IMR-90 (cell line): ENCODE data around the gene FRMD3. TPM values are rescaled to one million over a fixed set of nuclear protein-coding genes. Genes with fewer than 3 reads are reported as not detected.

Source experiments
- ATAC-seq: fragments of 200-7000 bp; cut with Tn5 transposase; 2 replicates; pipeline ENCODE4 v1.9.1; 2020; ENCODE audit warnings: low read depth, mild to moderate bottlenecking, moderate library complexity
- BruUV-seq: library from RNA; stranded (reverse); fragments of 400-500 nt; replicated peaks from 2 replicates; lab custom pipeline; 2021; lab: Mats Ljungman, UMichigan
- CTCF ChIA-PET: fragments of 300-600 bp; formaldehyde crosslinking; extraction: SDS; loops from one replicate; lab custom pipeline; 2021; ENCODE audit warnings: antibody characterized with exemption; lab: Yijun Ruan, JAX
- POLR2A ChIA-PET: fragments of 300-600 bp; sonication (Branson Sonifier 250); formaldehyde crosslinking; loops from one replicate; lab custom pipeline; 2022; ENCODE audit warnings: antibody characterized with exemption; ENCODE audit not compliant: unreplicated experiment; lab: Charles Lee
- DNase-seq: peaks from one replicate; pipeline ENCODE4 v3.0.0; 2013
- H2AFZ ChIP-seq: replicated peaks from 2 replicates; pipeline ENCODE3; 2013; ENCODE audit warnings: low read length, mild to moderate bottlenecking; ENCODE audit not compliant: poor library complexity
- H2AK5ac ChIP-seq: 2 replicates; pipeline ENCODE4 v1.6.1; 2013; ENCODE audit warnings: low read depth, low read length, inconsistent platforms
- H2AK9ac ChIP-seq: replicated peaks from 2 replicates; pipeline ENCODE3; 2013; ENCODE audit warnings: mild to moderate bottlenecking, low read depth, low read length, moderate library complexity; ENCODE audit not compliant: poor library complexity
- H2BK120ac ChIP-seq: 2 replicates; pipeline ENCODE4 v1.6.1; 2013; ENCODE audit warnings: low read depth, low read length, inconsistent platforms
- H2BK15ac ChIP-seq: 3 replicates; pipeline ENCODE4 v1.6.1; 2013; ENCODE audit warnings: low read depth, low read length, inconsistent platforms
- H2BK20ac ChIP-seq: 2 replicates; pipeline ENCODE4 v1.6.1; 2013; ENCODE audit warnings: low read depth, mild to moderate bottlenecking, inconsistent platforms, low read length, moderate library complexity
- H2BK5ac ChIP-seq: 2 replicates; pipeline ENCODE4 v1.6.1; 2013; ENCODE audit warnings: mild to moderate bottlenecking, low read depth, low read length, inconsistent platforms; ENCODE audit not compliant: poor library complexity, severe bottlenecking
- H3K14ac ChIP-seq: replicated peaks from 2 replicates; pipeline ENCODE4 v1.6.1; 2013; ENCODE audit warnings: low read depth, low read length, inconsistent platforms
- H3K18ac ChIP-seq: 2 replicates; pipeline ENCODE4 v1.6.1; 2013; ENCODE audit warnings: low read depth, low read length, control low read depth
- H3K23ac ChIP-seq: 2 replicates; pipeline ENCODE4 v1.6.1; 2013; ENCODE audit warnings: low read depth, low read length, inconsistent platforms
- H3K27ac ChIP-seq: 2 replicates; pipeline ENCODE4 v1.5.1; 2013; ENCODE audit warnings: mild to moderate bottlenecking, control low read depth, low read length; ENCODE audit not compliant: insufficient read depth
- H3K27me3 ChIP-seq: 2 replicates; pipeline ENCODE4 v1.6.1; 2013; ENCODE audit warnings: low read length; ENCODE audit not compliant: control insufficient read depth, insufficient read depth
- H3K36me3 ChIP-seq: 2 replicates; pipeline ENCODE4 v1.6.1; 2013; ENCODE audit warnings: low read length, mixed read lengths; ENCODE audit not compliant: control insufficient read depth, insufficient read depth
- H3K4ac ChIP-seq: 2 replicates; pipeline ENCODE4 v1.6.1; 2013; ENCODE audit warnings: low read depth, low read length, inconsistent platforms
- H3K4me1 ChIP-seq: 2 replicates; pipeline ENCODE4 v1.6.1; 2013; ENCODE audit warnings: low read length, mixed read lengths; ENCODE audit not compliant: control insufficient read depth, insufficient read depth
- H3K4me2 ChIP-seq: 2 replicates; pipeline ENCODE4 v1.6.1; 2013; ENCODE audit warnings: low read depth, mild to moderate bottlenecking, control low read depth, low read length, moderate library complexity
- H3K4me3 ChIP-seq: 2 replicates; pipeline ENCODE4 v1.5.1; 2013; ENCODE audit warnings: low read depth, mild to moderate bottlenecking, control low read depth, low read length, moderate library complexity; ENCODE audit not compliant: insufficient read depth
- H3K56ac ChIP-seq: 2 replicates; pipeline ENCODE4 v1.6.1; 2013; ENCODE audit warnings: low read length, inconsistent platforms; ENCODE audit not compliant: insufficient read depth; ENCODE audit errors: extremely low read depth
- H3K79me1 ChIP-seq, 2 experiments: 2 replicates each; pipeline ENCODE4 v1.6.1; 2013; ENCODE audit warnings: low read length in 2 of 2, inconsistent platforms in 1 of 2, low read depth in 1 of 2
- H3K9ac ChIP-seq: 2 replicates; pipeline ENCODE4 v1.6.1; 2013; ENCODE audit warnings: low read depth, low read length, control low read depth
- H3K9me1 ChIP-seq: 2 replicates; pipeline ENCODE4 v1.6.1; 2013; ENCODE audit warnings: low read length, inconsistent platforms; ENCODE audit not compliant: insufficient read depth
- H3K9me3 ChIP-seq: 2 replicates; pipeline ENCODE4 v1.6.1; 2013; ENCODE audit warnings: low read length; ENCODE audit not compliant: control insufficient read depth, insufficient read depth
- H4K20me1 ChIP-seq: 2 replicates; pipeline ENCODE4 v1.6.1; 2013; ENCODE audit warnings: low read length, inconsistent platforms; ENCODE audit not compliant: insufficient read depth
- H4K5ac ChIP-seq: 2 replicates; pipeline ENCODE4 v1.6.1; 2013; ENCODE audit warnings: mild to moderate bottlenecking, low read depth, low read length, control low read depth
- H4K8ac ChIP-seq, 2 experiments: 2 replicates each; pipeline ENCODE4 v1.6.1; 2013; ENCODE audit warnings: low read depth in 2 of 2, low read length in 2 of 2, control low read depth in 1 of 2, inconsistent platforms in 1 of 2
- H4K91ac ChIP-seq: 2 replicates; pipeline ENCODE4 v1.6.1; 2013; ENCODE audit warnings: low read depth, low read length, inconsistent platforms; ENCODE audit not compliant: insufficient read depth
- BHLHE40 ChIP-seq: fragments of 150-350 bp; IDR thresholded peaks from 2 replicates; pipeline ENCODE4 v1.6.1; 2016; ENCODE audit warnings: mild to moderate bottlenecking, low read depth, low read length
- CEBPB ChIP-seq: IDR thresholded peaks from 2 replicates; pipeline ENCODE4 v1.6.1; 2012; ENCODE audit warnings: low read depth, low read length, improper control_type of control experiment
- CHD1 ChIP-seq: IDR thresholded peaks from 2 replicates; pipeline ENCODE4 v1.6.1; 2012; ENCODE audit warnings: low read depth, low read length, improper control_type of control experiment
- FOS ChIP-seq: fragments of 150-350 bp; IDR thresholded peaks from 2 replicates; pipeline ENCODE4 v1.6.1; 2016; ENCODE audit warnings: low read depth, low read length
- MAFK ChIP-seq: IDR thresholded peaks from 2 replicates; pipeline ENCODE4 v1.6.1; 2012; ENCODE audit warnings: low read depth, low read length, improper control_type of control experiment
- MAZ ChIP-seq: IDR thresholded peaks from 2 replicates; pipeline ENCODE4 v1.6.1; 2012; ENCODE audit warnings: low read depth, mild to moderate bottlenecking, low read length, improper control_type of control experiment, moderate library complexity, borderline replicate concordance
- MXI1 ChIP-seq: IDR thresholded peaks from 2 replicates; pipeline ENCODE4 v1.6.1; 2012; ENCODE audit warnings: low read depth, mild to moderate bottlenecking, low read length, moderate library complexity, borderline replicate concordance
- NFE2L2 ChIP-seq: fragments of 150-350 bp; IDR thresholded peaks from 2 replicates; pipeline ENCODE4 v1.6.1; 2016; ENCODE audit warnings: low read depth, mild to moderate bottlenecking, low read length
- POLR2A ChIP-seq: IDR thresholded peaks from 2 replicates; pipeline ENCODE4 v1.6.1; 2012; ENCODE audit warnings: mild to moderate bottlenecking, low read depth, low read length
- RAD21 ChIP-seq: IDR thresholded peaks from 2 replicates; pipeline ENCODE4 v1.6.1; 2012; ENCODE audit warnings: low read length, improper control_type of control experiment
- RCOR1 ChIP-seq: IDR thresholded peaks from 2 replicates; pipeline ENCODE4 v1.6.1; 2012; ENCODE audit warnings: mild to moderate bottlenecking, low read length, improper control_type of control experiment; ENCODE audit not compliant: insufficient replicate concordance
- RFX5 ChIP-seq: IDR thresholded peaks from 2 replicates; pipeline ENCODE4 v1.8.0; 2012; ENCODE audit warnings: low read depth, mild to moderate bottlenecking, low read length, moderate library complexity
- SMC3 ChIP-seq: fragments of 150-350 bp; IDR thresholded peaks from 2 replicates; pipeline ENCODE4 v1.6.1; 2016; ENCODE audit warnings: low read depth, mild to moderate bottlenecking, antibody characterized with exemption, low read length, moderate library complexity
- WGBS, 2 experiments: methylation state at CpG; one replicate each; pipeline versions ENCODE4 v1.1.5 to v1.1.7; 2013; ENCODE audit warnings: missing lambda C conversion rate in 2 of 2; ENCODE audit not compliant: insufficient read length in 1 of 2; ENCODE audit errors: extremely low coverage in 2 of 2; 5-methylcytosine and 5-hydroxymethylcytosine counted together
- dilution Hi-C: fragments of 300-500 bp; cut with HindIII; formaldehyde crosslinking; loops from one replicate; pipeline ENCODE4 v1.14.3; 2018; ENCODE audit warnings: low sequenced_read_pairs; ENCODE audit not compliant: unreplicated experiment
- in situ Hi-C: fragments of 300-500 bp; cut with MboI; formaldehyde crosslinking; loops from 3 replicates; pipeline ENCODE4 v1.14.3; 2019; ENCODE audit warnings: low sequenced_read_pairs, inconsistent platforms, mixed read lengths
- intact Hi-C: fragments of 100-400 bp; cut with micrococcal nuclease; formaldehyde crosslinking; loops from 2 replicates; pipeline ENCODE4 v1.10.0; 2022
- polyA plus RNA-seq, 3 experiments: library from polyadenylated mRNA; depleted of rRNA; stranded (reverse); fragments of >200 nt; gene quantifications; 2 replicates each; pipeline ENCODE4 v1.2.3, GENCODE V29; 2012; ENCODE audit warnings: low replicate concordance in 1 of 3
- total RNA-seq: library from RNA; depleted of rRNA; stranded (reverse); fragments of >200 nt; gene quantifications from 2 replicates; pipeline ENCODE4 v1.2.3, GENCODE V29; 2012
- TF ChIP-seq, protein P1 (sequence below): conservative IDR thresholded peaks from 2 replicates; pipeline ENCODE4 v1.5.1; 2012; ENCODE audit warnings: mild to moderate bottlenecking, low read depth, low read length, improper control_type of control experiment
- TF ChIP-seq, protein P2 (sequence below): fragments of 150-350 bp; IDR thresholded peaks from 2 replicates; pipeline ENCODE4 v1.6.1; 2016; ENCODE audit warnings: low read depth, mild to moderate bottlenecking, low read length, moderate library complexity, borderline replicate concordance
- TF ChIP-seq, protein P3 (sequence below): fragments of 150-350 bp; IDR thresholded peaks from 2 replicates; pipeline ENCODE4 v1.6.1; 2017; ENCODE audit warnings: mild to moderate bottlenecking, antibody characterized with exemption, low read length, low read depth

FRMD3 gene
- total and polyA plus RNA-seq, 2 of the 4 experiments (the other 2 are of a cell fraction) = 0.02 to 0.18 TPM

DNA sequence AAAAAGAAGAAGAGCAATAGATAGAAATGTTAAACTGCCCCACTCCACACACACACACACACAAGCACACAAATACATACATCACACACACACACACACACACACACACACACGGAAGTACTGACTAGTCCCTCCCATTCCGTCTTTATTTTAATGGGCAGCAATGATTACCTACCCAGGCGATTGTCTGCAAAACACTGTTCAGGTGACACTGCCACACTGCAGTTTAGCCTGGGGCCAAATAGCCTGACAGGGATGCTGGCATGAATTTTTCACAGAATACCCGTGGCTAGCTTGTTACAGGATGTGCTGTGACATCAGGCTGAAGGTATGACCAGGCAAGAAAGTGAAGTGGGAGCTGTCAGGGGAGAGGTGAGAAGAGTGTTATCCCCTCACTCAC lies 86.9 kb downstream of the FRMD3 start:
- CTCF ChIA-PET = interaction anchor here (0.6 kb wide), 1 partner anchor 35 kb away, joined by 3 read pairs; no protein-coding TSS in a partner anchor
- no peak overlapping the region for H2BK15ac ChIP-seq
- no TSS peak for BruUV-seq

More for the DNA sequence above, 86.9 kb downstream of the FRMD3 start:
- Histone ChIP-seq H3K23ac (no peak overlapping the region), H3K27me3 (no peaks in the 10 kb centered on the region), H2AK5ac (no peak overlapping the region), H4K8ac (no peak overlapping the region), H3K27ac (no peak overlapping the region), H3K79me1 (no peaks in the 10 kb centered on the region), H3K36me3 (no peaks in the 10 kb centered on the region), H3K4me3 (no peak overlapping the region), H3K18ac (no peak overlapping the region), H2BK5ac (no peak overlapping the region), H3K4me1 (no peaks in the 10 kb centered on the region), H2BK20ac (no peak overlapping the region), H3K4me2 (no peak overlapping the region), H2AK9ac (no peak overlapping the region), H4K91ac (no peak overlapping the region), H2AFZ (no peak overlapping the region), H3K56ac (no peak overlapping the region), H4K5ac (no peak overlapping the region), H4K20me1 (no peaks in the 10 kb centered on the region), H2BK120ac (no peak overlapping the region), H3K9ac (no peak overlapping the region), H3K14ac (no peak overlapping the region), H3K9me3 (no peaks in the 10 kb centered on the region), H3K9me1 (no peaks in the 10 kb centered on the region), H3K4ac (no peak overlapping the region)
- intact Hi-C loops = no loop called here
- 75% methylated on average over 2 of the region's 4 CpGs; no CpG with 5 or more reads in 1 of the 2 experiments for WGBS, 2 experiments
- DNase-seq (no peak), ATAC-seq (no peak)
- in situ Hi-C loops = no loop called here
- dilution Hi-C loops = no loop called here
- POLR2A ChIA-PET = no interaction called here
- TF ChIP-seq CHD1 (no peak), POLR2A (no peak), SMC3 (no peak), RAD21 (no peak), MAZ (no peak), RFX5 (no peak), CEBPB (no peak), FOS (no peak), RCOR1 (no peak), BHLHE40 (no peak), NFE2L2 (no peak), MXI1 (no peak), MAFK (no peak)
- TF ChIP-seq, protein P1, sequence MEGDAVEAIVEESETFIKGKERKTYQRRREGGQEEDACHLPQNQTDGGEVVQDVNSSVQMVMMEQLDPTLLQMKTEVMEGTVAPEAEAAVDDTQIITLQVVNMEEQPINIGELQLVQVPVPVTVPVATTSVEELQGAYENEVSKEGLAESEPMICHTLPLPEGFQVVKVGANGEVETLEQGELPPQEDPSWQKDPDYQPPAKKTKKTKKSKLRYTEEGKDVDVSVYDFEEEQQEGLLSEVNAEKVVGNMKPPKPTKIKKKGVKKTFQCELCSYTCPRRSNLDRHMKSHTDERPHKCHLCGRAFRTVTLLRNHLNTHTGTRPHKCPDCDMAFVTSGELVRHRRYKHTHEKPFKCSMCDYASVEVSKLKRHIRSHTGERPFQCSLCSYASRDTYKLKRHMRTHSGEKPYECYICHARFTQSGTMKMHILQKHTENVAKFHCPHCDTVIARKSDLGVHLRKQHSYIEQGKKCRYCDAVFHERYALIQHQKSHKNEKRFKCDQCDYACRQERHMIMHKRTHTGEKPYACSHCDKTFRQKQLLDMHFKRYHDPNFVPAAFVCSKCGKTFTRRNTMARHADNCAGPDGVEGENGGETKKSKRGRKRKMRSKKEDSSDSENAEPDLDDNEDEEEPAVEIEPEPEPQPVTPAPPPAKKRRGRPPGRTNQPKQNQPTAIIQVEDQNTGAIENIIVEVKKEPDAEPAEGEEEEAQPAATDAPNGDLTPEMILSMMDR = no peak
- TF ChIP-seq, protein P2, sequence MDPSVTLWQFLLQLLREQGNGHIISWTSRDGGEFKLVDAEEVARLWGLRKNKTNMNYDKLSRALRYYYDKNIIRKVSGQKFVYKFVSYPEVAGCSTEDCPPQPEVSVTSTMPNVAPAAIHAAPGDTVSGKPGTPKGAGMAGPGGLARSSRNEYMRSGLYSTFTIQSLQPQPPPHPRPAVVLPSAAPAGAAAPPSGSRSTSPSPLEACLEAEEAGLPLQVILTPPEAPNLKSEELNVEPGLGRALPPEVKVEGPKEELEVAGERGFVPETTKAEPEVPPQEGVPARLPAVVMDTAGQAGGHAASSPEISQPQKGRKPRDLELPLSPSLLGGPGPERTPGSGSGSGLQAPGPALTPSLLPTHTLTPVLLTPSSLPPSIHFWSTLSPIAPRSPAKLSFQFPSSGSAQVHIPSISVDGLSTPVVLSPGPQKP = no peak
- TF ChIP-seq, protein P3, sequence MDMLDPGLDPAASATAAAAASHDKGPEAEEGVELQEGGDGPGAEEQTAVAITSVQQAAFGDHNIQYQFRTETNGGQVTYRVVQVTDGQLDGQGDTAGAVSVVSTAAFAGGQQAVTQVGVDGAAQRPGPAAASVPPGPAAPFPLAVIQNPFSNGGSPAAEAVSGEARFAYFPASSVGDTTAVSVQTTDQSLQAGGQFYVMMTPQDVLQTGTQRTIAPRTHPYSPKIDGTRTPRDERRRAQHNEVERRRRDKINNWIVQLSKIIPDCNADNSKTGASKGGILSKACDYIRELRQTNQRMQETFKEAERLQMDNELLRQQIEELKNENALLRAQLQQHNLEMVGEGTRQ = no peak
